H54 (cell line): ENCODE data around the gene CACNA1I.

Experiments used
- DNase-seq: peaks from one replicate; pipeline ENCODE4 v3.0.0; 2011; ENCODE audit warnings: low spot score, mixed read lengths; ENCODE audit not compliant: insufficient read length
- FAIRE-seq: peaks from 3 replicates; lab custom pipeline; 2011; peaks lifted over from hg19 to GRCh38; lab: Jason Lieb, UNC
- POLR2A ChIP-seq: IDR thresholded peaks from 2 replicates; pipeline ENCODE4 v1.6.1; 2011; ENCODE audit warnings: low read depth, mild to moderate bottlenecking, low read length

The CACNA1I gene

DNA sequence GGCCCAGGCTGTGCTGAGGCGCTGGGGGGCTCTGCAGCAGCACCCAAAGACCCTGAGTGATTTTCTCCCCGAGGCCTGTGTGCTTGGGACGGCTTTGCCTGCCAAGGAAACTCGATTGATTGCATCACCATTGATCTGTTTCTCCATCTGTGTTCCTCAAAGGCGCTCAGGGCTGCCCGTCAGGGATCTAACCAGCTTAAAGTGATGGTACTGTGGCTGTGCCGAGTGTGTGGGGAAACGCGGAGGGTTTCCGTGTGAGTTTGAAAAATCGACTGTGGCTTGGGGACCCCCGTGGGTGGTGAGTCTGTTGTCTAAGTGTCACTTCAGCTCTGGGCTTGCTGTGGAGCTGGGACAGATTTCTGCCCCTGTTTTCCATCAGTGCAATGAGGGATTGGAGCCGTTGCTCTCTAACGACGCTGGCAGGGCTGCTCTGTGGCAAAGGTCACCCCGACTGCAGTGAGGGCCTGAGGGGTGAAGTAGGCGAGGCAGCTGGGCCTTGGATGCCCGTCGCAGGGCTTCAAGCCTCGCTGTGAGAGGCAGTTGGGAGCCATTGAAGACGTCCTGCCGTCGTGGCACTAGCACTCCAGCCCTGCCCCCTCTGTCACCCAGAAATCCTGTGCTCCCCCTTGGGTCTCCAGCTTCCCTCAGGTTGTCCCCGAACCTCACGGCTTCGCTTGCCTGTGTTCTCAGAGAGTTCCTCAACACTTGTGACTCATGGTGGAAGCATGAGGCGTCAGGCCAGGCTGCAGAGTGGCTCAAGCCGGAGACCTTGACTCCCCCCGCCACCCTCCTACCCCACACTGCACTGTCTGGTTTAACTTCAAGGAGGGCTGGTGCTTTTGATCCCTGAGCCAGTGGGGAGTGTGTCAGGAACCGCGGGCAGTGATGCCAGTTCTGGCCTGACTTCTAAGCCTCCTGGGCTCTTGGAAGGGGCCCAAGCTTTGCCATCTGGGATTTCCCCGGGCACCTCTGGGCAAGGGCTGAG, 21.8 kb downstream of the CACNA1I start:
- FAIRE-seq, result peak; percentile 30
- TF ChIP-seq POLR2A, result no peak
- DNase-seq, result peak; percentile 86

DNA sequence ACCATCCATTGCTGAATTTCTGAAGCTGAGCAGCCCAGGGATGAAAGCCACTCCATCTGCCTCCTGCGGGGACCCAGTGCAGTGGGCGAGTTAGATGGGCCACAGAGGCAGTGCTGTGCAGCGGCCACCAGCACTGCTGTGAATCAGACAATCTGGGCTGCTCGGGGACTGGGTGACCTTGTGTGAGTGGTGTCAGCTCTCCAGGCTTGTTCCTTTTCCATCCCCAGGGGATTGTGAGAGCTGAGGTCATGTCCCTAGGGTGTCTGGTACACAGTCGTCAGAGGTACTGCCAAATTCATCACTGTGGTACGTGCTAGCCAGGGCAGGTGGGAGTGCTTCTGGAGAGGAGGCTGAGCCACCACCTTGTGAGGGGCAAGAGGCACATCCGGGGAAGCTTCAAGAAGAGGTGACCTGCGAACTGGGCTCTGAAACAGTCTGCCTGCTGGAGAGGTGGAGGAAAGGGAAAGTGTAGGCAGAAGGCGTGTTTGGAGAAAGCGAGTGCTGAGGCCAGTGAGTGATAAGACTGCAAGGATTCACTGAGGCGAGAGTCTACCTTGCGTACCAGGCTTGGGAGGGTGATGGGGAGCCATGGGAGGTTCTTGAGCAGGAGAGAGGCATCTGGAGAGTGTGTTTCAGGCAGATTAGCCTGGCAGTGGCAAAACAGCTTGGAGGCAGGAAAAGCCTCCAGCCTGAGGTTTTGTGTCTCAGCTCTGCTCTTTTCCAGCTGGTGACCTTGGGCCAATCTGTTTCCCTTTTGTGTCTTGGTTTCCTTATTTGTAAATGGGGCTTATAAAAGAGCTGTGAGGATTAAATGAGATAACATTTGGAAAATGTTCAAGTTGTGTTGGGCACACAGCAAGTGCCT, 22.7 kb downstream of the CACNA1I start:
- no peak for TF ChIP-seq POLR2A
- FAIRE-seq (no peak), DNase-seq (no peak)

GRCh38 chr22:39593931-39594285, 23.4 kb downstream of the CACNA1I start:
- no peak for TF ChIP-seq POLR2A
- DNase-seq (no peak), FAIRE-seq (no peak)

DNA sequence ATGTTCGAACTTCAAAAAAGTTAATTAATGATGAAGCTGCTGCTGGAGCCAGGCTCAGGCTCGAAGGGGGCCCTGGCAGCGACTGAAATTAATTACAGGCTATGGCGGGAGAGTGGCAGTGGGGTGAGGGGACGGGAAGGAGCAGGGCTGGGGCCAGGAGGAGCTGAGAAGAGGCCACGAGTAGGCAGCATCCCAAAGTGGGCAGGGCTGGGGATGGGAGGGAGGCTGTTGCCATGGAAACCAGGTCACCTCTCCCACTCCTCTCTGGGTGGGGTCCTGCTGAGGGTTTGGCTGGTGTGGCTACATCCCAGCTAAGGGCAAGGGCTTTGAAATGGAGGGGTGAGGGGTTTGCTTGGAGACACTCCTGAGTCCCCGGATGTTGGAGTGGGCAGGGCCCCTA, 23.9 kb downstream of the CACNA1I start:
- FAIRE-seq, result no peak
- TF ChIP-seq POLR2A, result no peak
- no peak for DNase-seq

DNA sequence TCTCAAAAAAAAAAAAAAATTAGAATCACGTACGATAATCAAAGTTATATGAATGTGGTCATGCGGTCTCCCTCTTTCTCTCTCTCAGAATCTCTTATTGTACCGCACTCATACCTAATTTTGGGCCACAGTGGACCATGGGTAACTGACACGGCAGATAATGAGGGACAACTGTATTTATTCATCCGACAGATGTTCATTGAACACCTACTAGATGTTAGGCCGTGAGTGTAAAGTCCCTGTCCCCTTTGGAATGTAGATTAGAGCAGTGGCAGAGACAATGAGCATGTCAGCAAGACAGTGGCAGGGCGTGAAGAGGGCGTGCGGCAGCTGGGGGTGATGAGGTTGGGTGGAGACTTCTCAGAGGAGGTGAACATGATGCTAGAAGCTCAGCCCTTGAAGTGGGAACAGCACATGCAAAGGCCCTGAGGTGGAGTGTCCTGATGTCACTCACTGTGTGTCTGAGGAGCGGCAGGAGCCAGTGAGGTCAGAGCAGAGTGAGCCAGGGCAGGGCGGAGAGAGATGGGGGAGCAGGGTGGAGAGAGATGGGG, 25.1 kb downstream of the CACNA1I start:
- no peak for FAIRE-seq
- DNase-seq, result no peak
- no peak for TF ChIP-seq POLR2A

DNA sequence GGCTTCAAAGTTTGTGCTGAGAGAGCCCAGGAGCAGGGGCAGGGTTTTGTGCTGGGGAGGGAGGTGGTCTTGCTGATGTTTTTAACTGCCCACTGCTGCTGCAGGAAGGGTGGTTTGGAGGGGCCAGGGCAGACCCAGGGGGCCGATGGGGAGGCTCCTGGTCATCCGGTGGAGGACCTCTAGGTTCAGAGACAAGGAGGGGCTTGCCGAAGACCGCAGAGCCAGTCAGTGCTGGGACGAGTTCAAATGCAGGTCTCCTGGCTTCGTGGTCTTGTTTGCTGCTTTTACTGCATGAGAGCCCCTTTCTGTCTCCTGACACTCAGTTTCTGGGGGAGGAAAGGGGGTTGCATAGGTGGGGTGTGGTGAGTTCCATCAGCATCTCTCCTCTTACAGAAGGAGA, 26.0 kb downstream of the CACNA1I start:
- DNase-seq (no peak), FAIRE-seq (no peak)
- TF ChIP-seq POLR2A, result no peak

DNA sequence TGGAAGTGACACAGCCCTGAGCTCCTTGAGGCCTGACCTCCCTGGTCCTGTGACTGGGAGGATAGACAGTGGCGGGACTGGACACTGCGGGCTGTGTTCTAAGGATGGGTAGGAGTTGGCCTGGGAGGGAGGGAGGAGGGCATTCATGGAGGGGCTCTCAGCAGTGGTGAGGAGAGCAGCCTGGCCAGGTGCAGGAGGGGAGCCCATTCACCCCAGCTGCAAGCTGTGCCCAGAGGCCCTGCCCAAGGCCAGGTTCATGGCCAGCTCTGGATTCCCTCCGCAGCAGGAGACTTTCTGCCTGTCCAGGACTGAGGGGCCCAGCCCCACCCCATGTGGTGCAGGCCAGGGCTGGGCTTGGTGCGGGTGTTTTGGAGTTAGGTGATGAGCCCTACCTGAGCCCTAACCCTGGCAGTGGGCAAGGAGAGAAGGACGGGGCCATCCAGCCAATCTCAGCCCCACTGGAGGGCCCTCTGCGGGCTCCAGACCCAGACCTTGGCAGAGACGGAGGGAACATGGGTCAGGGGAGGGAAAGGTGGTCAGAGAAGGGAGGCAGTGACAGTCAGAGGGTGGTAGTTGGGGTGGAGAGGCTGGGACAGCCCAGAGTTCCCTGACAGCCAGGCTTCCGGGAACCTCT, 26.8 kb downstream of the CACNA1I start:
- no peak for FAIRE-seq
- no peak for TF ChIP-seq POLR2A
- DNase-seq, result no peak

- no peak for FAIRE-seq
- no peak for DNase-seq
- TF ChIP-seq POLR2A, result no peak
These were observed 27.7 kb downstream of the CACNA1I start for GRCh38 chr22:39598017-39598965.

- TF ChIP-seq POLR2A, result no peak
- FAIRE-seq (no peak), DNase-seq (no peak)
These were observed 30.1 kb downstream of the CACNA1I start for GRCh38 chr22:39600491-39601179.

- no peak for DNase-seq
- no peak for FAIRE-seq
- no peak for TF ChIP-seq POLR2A
These were observed 30.6 kb downstream of the CACNA1I start for GRCh38 chr22:39601180-39601535.

GRCh38 chr22:39603345-39603744, 32.8 kb downstream of the CACNA1I start:
- no peak for TF ChIP-seq POLR2A
- FAIRE-seq (no peak), DNase-seq (no peak)

DNA sequence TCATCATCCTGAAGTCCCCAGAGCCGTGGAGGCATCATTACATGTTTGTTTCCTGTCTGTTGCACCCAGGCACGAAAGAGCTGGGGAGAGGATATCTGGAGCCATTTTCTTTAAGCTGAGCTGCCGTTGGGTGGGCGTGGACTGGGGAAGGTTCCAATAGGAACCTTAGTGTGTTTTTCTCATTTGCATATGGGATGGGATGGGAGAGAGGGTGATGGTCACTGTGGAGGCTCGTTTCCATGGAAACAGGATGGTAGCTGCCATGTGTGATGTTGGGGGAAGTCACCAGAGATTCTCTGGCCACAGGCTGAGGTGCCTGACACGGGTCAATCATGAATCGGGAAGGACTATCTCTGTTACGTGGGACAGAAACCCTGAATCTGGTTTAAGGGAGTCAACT, 39.7 kb downstream of the CACNA1I start:
- TF ChIP-seq POLR2A, result no peak
- FAIRE-seq, result no peak
- no peak for DNase-seq
